Measurements from ENCODE around the gene ZBTB7B.
A peak's percentile ranks its signal among the peaks of the same experiment; 100 is the strongest.

Gene ZBTB7B

GRCh38 chr1:155053531-155054105 lies 51.0 kb downstream of the ZBTB7B start:
- Histone ChIP-seq H3K4me1 (peaks cover 20% of the 10 kb centered on the region), H3K36me3 (replicated peaks) (peaks cover 48% of the 10 kb centered on the region), H3K9me3 (no peaks in the 10 kb centered on the region), H3K27me3 (ENCODE audit: low read depth) (no peaks in the 10 kb centered on the region), H3K4me3 (no peak overlapping the region)
- in situ Hi-C loops (cut with MboI; ENCODE audit: low sequenced_read_pairs), result loop anchor here (5.0 kb wide), 1 partner anchor 91 kb away; the partner anchor contains the start of gene PYGO2
- no peak for DNase-seq (ENCODE audit: low spot score in 2 of 2)

- Histone ChIP-seq H3K36me3 (replicated peaks) (peaks cover 65% of the 10 kb centered on the region), H3K9me3 (no peaks in the 10 kb centered on the region), H3K4me1 (peaks cover 3% of the 10 kb centered on the region), H3K4me3 (no peak overlapping the region), H3K27me3 (ENCODE audit: low read depth) (no peaks in the 10 kb centered on the region)
- DNase-seq (ENCODE audit: low spot score in 2 of 2), result no peak
- in situ Hi-C loops (cut with MboI; ENCODE audit: low sequenced_read_pairs), result no loop called here
Measured at GRCh38 chr1:155057104-155057503, 54.5 kb downstream of the ZBTB7B start.

GRCh38 chr1:155057788-155058211 lies 55.2 kb downstream of the ZBTB7B start:
- Histone ChIP-seq H3K4me1 (peaks cover 3% of the 10 kb centered on the region), H3K4me3 (no peak overlapping the region), H3K27me3 (ENCODE audit: low read depth) (no peaks in the 10 kb centered on the region), H3K9me3 (no peaks in the 10 kb centered on the region), H3K36me3 (replicated peaks) (peaks cover 65% of the 10 kb centered on the region)
- DNase-seq (ENCODE audit: low spot score in 2 of 2), result no peak
- in situ Hi-C loops (cut with MboI; ENCODE audit: low sequenced_read_pairs), result no loop called here

GRCh38 chr1:155060736-155061135 lies 58.1 kb downstream of the ZBTB7B start:
- Histone ChIP-seq H3K4me3 (no peak overlapping the region), H3K9me3 (no peaks in the 10 kb centered on the region), H3K36me3 (replicated peaks) (peaks cover 44% of the 10 kb centered on the region), H3K4me1 (peaks cover 11% of the 10 kb centered on the region), H3K27me3 (ENCODE audit: low read depth) (no peaks in the 10 kb centered on the region)
- in situ Hi-C loops (cut with MboI; ENCODE audit: low sequenced_read_pairs), result loop anchor here (5.0 kb wide), 1 partner anchor 63 kb away; no protein-coding TSS in a partner anchor
- no peak for DNase-seq (ENCODE audit: low spot score in 2 of 2)

- Histone ChIP-seq H3K4me3 (no peak overlapping the region), H3K9me3 (no peaks in the 10 kb centered on the region), H3K36me3 (replicated peaks) (peaks cover 36% of the 10 kb centered on the region), H3K27me3 (ENCODE audit: low read depth) (no peaks in the 10 kb centered on the region), H3K4me1 (peaks cover 11% of the 10 kb centered on the region)
- peak; percentile 80 to 98 for DNase-seq (ENCODE audit: low spot score in 2 of 2)
- in situ Hi-C loops (cut with MboI; ENCODE audit: low sequenced_read_pairs), result loop anchor here (5.0 kb wide), 1 partner anchor 64 kb away; no protein-coding TSS in a partner anchor
Measured at GRCh38 chr1:155061381-155062150, 59.0 kb downstream of the ZBTB7B start.

- Histone ChIP-seq H3K4me3 (no peak overlapping the region), H3K27me3 (ENCODE audit: low read depth) (no peaks in the 10 kb centered on the region), H3K36me3 (replicated peaks) (peaks cover 32% of the 10 kb centered on the region), H3K4me1 (peaks cover 11% of the 10 kb centered on the region), H3K9me3 (no peaks in the 10 kb centered on the region)
- in situ Hi-C loops (cut with MboI; ENCODE audit: low sequenced_read_pairs), result loop anchor here (5.0 kb wide), 1 partner anchor 65 kb away; no protein-coding TSS in a partner anchor
- DNase-seq (ENCODE audit: low spot score in 2 of 2), result no peak
Measured at GRCh38 chr1:155062151-155062686, 59.6 kb downstream of the ZBTB7B start.

- peaks cover 25% of the 10 kb centered on the region for H3K36me3 ChIP-seq (replicated peaks)
- peak overlapping the region; percentile 87; the same call in 1 of the 2 replicates for H3K4me3 ChIP-seq
- peak in 1 of 2 experiments; percentile 68 for DNase-seq (ENCODE audit: low spot score in 2 of 2)
- no peaks in the 10 kb centered on the region for H3K27me3 ChIP-seq (ENCODE audit: low read depth)
- in situ Hi-C loops (cut with MboI; ENCODE audit: low sequenced_read_pairs), result loop anchor here (5.0 kb wide), 1 partner anchor 66 kb away; no protein-coding TSS in a partner anchor
- H3K4me1 ChIP-seq, result peaks cover 11% of the 10 kb centered on the region
- H3K9me3 ChIP-seq, result no peaks in the 10 kb centered on the region
Measured at GRCh38 chr1:155062702-155063411, 60.3 kb downstream of the ZBTB7B start.

- in situ Hi-C loops (cut with MboI; ENCODE audit: low sequenced_read_pairs), result loop anchor here (5.0 kb wide), 1 partner anchor 66 kb away; no protein-coding TSS in a partner anchor
- H3K9me3 ChIP-seq, result no peaks in the 10 kb centered on the region
- peaks cover 18% of the 10 kb centered on the region for H3K36me3 ChIP-seq (replicated peaks)
- peak; percentile 93 to 94 for DNase-seq (ENCODE audit: low spot score in 2 of 2)
- H3K27me3 ChIP-seq (ENCODE audit: low read depth), result no peaks in the 10 kb centered on the region
- peak within 1 kb of the TSS; percentile 87 for H3K4me3 ChIP-seq
- H3K4me1 ChIP-seq, result peaks cover 11% of the 10 kb centered on the region
Measured at GRCh38 chr1:155063550-155064110, 61.0 kb downstream of the ZBTB7B start, which contains the start of gene EFNA4. EFNA4 (plus strand) TSS chr1:155063740; CDS start chr1:155063824, 84 bp downstream.

GRCh38 chr1:155064111-155064831 lies 61.7 kb downstream of the ZBTB7B start:
- peak; percentile 61 to 73 for DNase-seq (ENCODE audit: low spot score in 2 of 2)
- peaks cover 11% of the 10 kb centered on the region for H3K36me3 ChIP-seq (replicated peaks)
- in situ Hi-C loops (cut with MboI; ENCODE audit: low sequenced_read_pairs), result loop anchor here (5.0 kb wide), 1 partner anchor 67 kb away; no protein-coding TSS in a partner anchor
- H3K4me3 ChIP-seq, result peak overlapping the region; percentile 87
- no peaks in the 10 kb centered on the region for H3K27me3 ChIP-seq (ENCODE audit: low read depth)
- H3K4me1 ChIP-seq, result peaks cover 11% of the 10 kb centered on the region
- no peaks in the 10 kb centered on the region for H3K9me3 ChIP-seq

- in situ Hi-C loops (cut with MboI; ENCODE audit: low sequenced_read_pairs), result loop anchor here (5.0 kb wide), 1 partner anchor 68 kb away; no protein-coding TSS in a partner anchor
- no peak overlapping the region for H3K4me3 ChIP-seq
Measured at GRCh38 chr1:155064832-155065429, 62.3 kb downstream of the ZBTB7B start.

GRCh38 chr1:155066777-155067176 lies 64.2 kb downstream of the ZBTB7B start:
- no peak for DNase-seq (ENCODE audit: low spot score in 2 of 2)
- Histone ChIP-seq H3K9me3 (no peaks in the 10 kb centered on the region), H3K36me3 (replicated peaks) (no peaks in the 10 kb centered on the region; the same call in none of the 2 replicates), H3K27me3 (ENCODE audit: low read depth) (no peaks in the 10 kb centered on the region), H3K4me3 (no peak overlapping the region), H3K4me1 (peaks cover 21% of the 10 kb centered on the region)
- in situ Hi-C loops (cut with MboI; ENCODE audit: low sequenced_read_pairs), result no loop called here

More at GRCh38 chr1:155064832-155065429, 62.3 kb downstream of the ZBTB7B start:
- no peak for DNase-seq (ENCODE audit: low spot score in 2 of 2)
- Histone ChIP-seq H3K4me1 (peaks cover 11% of the 10 kb centered on the region), H3K36me3 (replicated peaks) (peaks cover 7% of the 10 kb centered on the region), H3K9me3 (no peaks in the 10 kb centered on the region), H3K27me3 (ENCODE audit: low read depth) (no peaks in the 10 kb centered on the region)
